Parathyroid adenoma (tissue), 2 donors: Measurements from ENCODE around the gene S1PR2.
"Not testable (repeated sequence)": the region's sequence is repeated elsewhere in the genome, so short reads cannot be mapped to it uniquely, and the experiment has no call there.

ENCODE experiments used
- H2AFZ ChIP-seq: fragments of 300-600 bp; sonication (generic); one replicate; pipeline ENCODE4 v1.7.0; 2017; ENCODE audit warnings: antibody characterized with exemption, mild to moderate bottlenecking
- H3K27ac ChIP-seq: fragments of 300-600 bp; sonication (generic); one replicate; pipeline ENCODE4 v1.7.0; 2017
- H3K27me3 ChIP-seq: fragments of 300-600 bp; sonication (generic); one replicate; pipeline ENCODE4 v1.7.0; 2017; ENCODE audit warnings: low read length; ENCODE audit not compliant: control insufficient read depth, insufficient read depth
- H3K36me3 ChIP-seq: fragments of 300-600 bp; sonication (generic); one replicate; pipeline ENCODE4 v1.7.0; 2017; ENCODE audit warnings: low read length; ENCODE audit not compliant: control insufficient read depth, insufficient read depth
- H3K4me1 ChIP-seq: fragments of 300-600 bp; sonication (generic); one replicate; pipeline ENCODE4 v1.7.0; 2017; ENCODE audit warnings: control low read depth
- H3K4me2 ChIP-seq: fragments of 300-600 bp; sonication (generic); one replicate; pipeline ENCODE4 v1.7.0; 2017; ENCODE audit warnings: low read length
- H3K4me3 ChIP-seq: fragments of 300-600 bp; sonication (generic); one replicate; pipeline ENCODE4 v1.7.0; 2017; ENCODE audit warnings: low read depth, low read length
- H3K79me2 ChIP-seq: fragments of 300-600 bp; sonication (generic); one replicate; pipeline ENCODE4 v1.7.0; 2017; ENCODE audit warnings: control low read depth
- H3K9ac ChIP-seq: fragments of 300-600 bp; sonication (generic); one replicate; pipeline ENCODE4 v1.7.0; 2017; ENCODE audit warnings: mild to moderate bottlenecking
- H3K9me3 ChIP-seq: fragments of 300-600 bp; sonication (generic); one replicate; pipeline ENCODE4 v1.7.0; 2017; ENCODE audit warnings: low read length; ENCODE audit not compliant: control insufficient read depth
- TF ChIP-seq, protein P1 (sequence below): fragments of 300-600 bp; sonication (generic); IDR thresholded peaks from one replicate; pipeline ENCODE4 v1.7.0; 2017; ENCODE audit warnings: antibody characterized with exemption, mild to moderate bottlenecking
- donor health status: primary hyperparathyroidism.

S1PR2 gene

DNA sequence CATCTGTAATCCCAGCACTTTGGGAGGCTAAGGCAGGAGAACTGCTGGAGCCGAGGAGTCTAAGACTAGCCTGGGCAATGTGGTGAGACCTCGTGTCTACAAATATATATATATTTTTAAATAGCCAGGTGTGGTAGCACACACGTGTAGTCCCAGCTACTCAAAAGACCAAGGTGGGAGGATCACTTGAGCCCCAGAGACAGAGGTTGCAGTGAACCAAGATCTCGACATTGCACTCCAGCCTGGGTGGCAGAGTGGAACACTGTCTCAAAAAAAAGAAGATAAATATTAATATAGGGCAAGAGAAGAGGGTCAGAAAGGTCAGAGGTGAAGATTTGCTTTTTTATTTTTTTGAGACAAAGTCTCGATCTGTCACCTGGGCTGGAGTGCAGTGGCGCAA, 15.4 kb upstream of the S1PR2 start:
- Histone ChIP-seq H3K36me3 (no peaks in the 10 kb centered on the region), H3K27me3 (no peaks in the 10 kb centered on the region), H3K4me2 (no peak overlapping the region), H3K4me3 (no peak overlapping the region), H3K27ac (no peak overlapping the region), H2AFZ (no peak overlapping the region), H3K9me3 (no peaks in the 10 kb centered on the region), H3K9ac (no peak overlapping the region), H3K79me2 (no peaks in the 10 kb centered on the region), H3K4me1 (no peaks in the 10 kb centered on the region)
- TF ChIP-seq, protein P1, sequence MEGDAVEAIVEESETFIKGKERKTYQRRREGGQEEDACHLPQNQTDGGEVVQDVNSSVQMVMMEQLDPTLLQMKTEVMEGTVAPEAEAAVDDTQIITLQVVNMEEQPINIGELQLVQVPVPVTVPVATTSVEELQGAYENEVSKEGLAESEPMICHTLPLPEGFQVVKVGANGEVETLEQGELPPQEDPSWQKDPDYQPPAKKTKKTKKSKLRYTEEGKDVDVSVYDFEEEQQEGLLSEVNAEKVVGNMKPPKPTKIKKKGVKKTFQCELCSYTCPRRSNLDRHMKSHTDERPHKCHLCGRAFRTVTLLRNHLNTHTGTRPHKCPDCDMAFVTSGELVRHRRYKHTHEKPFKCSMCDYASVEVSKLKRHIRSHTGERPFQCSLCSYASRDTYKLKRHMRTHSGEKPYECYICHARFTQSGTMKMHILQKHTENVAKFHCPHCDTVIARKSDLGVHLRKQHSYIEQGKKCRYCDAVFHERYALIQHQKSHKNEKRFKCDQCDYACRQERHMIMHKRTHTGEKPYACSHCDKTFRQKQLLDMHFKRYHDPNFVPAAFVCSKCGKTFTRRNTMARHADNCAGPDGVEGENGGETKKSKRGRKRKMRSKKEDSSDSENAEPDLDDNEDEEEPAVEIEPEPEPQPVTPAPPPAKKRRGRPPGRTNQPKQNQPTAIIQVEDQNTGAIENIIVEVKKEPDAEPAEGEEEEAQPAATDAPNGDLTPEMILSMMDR, result no peak

DNA sequence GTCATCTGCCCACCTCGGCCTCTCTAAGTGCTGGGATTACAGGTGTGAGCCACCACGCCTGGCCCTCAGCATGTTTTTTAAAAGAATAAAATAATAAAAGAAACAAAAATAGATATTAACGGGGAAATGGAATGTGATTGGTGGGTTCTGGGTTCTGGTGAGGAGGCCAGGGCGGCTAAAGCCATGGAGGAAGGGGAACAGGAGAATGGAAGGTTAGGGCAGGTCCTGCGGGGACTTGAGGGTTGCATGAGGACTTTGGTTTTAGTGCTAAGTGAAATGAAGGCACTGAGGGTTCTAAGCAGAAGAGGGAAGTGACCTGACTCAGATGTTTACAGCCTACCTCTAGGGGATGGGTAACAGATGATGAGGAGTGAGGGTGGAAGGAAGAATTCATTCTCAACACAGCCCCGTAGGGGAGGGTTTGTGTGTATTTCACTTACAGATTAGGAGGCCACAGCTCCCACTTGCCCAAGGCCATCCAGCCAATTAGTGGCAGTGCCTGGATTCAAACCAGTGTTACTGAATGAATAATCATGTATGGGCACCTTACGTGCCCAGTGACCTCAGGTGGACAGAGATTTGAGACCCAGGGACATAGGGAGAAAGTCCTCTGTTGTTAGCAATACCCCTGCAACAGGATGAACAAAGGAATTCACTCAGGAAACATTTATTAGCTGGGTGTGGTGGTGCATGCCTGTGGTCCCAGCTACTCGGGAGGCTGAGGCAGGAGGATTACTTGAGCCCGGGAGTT, 14.2 kb upstream of the S1PR2 start:
- no peaks in the 10 kb centered on the region for H3K4me1 ChIP-seq
- H3K9me3 ChIP-seq, result no peaks in the 10 kb centered on the region
- H3K9ac ChIP-seq, result no peak overlapping the region
- H3K36me3 ChIP-seq, result no peaks in the 10 kb centered on the region
- H3K79me2 ChIP-seq, result no peaks in the 10 kb centered on the region
- H3K4me2 ChIP-seq, result no peak overlapping the region
- TF ChIP-seq, protein P1, result no peak
- no peak overlapping the region for H2AFZ ChIP-seq
- no peak overlapping the region for H3K4me3 ChIP-seq
- no peaks in the 10 kb centered on the region for H3K27me3 ChIP-seq
- no peak overlapping the region for H3K27ac ChIP-seq

- no peak overlapping the region for H3K27ac ChIP-seq
- no peak overlapping the region for H3K4me2 ChIP-seq
- no peaks in the 10 kb centered on the region for H3K36me3 ChIP-seq
- TF ChIP-seq, protein P1, result no peak
- H3K9me3 ChIP-seq, result no peaks in the 10 kb centered on the region
- H3K9ac ChIP-seq, result no peak overlapping the region
- H3K4me1 ChIP-seq, result no peaks in the 10 kb centered on the region
- H3K27me3 ChIP-seq, result no peaks in the 10 kb centered on the region
- H3K79me2 ChIP-seq, result no peaks in the 10 kb centered on the region
- no peak overlapping the region for H2AFZ ChIP-seq
- no peak overlapping the region for H3K4me3 ChIP-seq
Measured at GRCh38 chr19:10243606-10244005, 12.5 kb upstream of the S1PR2 start.

DNA sequence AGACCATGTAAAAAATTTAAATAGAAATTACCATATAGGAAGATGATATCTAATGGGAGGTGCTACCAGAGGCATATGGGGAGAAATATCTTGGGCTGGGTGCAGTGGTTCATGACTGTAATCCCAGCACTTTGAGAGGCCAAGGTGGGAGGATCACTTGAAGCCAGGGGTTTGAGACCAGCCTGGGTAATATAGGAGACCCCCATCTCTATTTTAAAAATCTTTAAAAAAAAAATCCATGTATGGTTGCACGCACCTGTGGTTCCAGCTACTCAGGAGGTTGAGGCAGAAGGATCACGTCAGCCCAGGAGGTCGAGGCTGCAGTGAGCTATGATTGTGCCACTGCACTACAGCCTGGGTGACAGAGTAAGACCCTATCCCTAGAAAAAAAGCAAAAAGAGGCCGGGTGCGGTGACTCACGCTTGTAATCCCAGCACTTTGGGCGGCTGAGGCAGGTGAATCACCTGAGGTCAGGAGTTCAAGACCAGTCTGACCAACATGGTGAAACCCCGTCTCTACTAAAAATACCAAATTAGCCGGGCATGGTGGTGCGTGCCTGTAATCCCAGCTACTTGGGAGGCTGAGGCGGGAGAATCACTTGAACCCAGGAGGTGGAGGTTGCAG, 10.8 kb upstream of the S1PR2 start:
- H3K27me3 ChIP-seq, H3K9me3 ChIP-seq, H3K9ac ChIP-seq, H3K36me3 ChIP-seq, H3K4me3 ChIP-seq, H3K27ac ChIP-seq, H2AFZ ChIP-seq, H3K79me2 ChIP-seq, H3K4me1 ChIP-seq, H3K4me2 ChIP-seq: not testable (repeated sequence)

DNA sequence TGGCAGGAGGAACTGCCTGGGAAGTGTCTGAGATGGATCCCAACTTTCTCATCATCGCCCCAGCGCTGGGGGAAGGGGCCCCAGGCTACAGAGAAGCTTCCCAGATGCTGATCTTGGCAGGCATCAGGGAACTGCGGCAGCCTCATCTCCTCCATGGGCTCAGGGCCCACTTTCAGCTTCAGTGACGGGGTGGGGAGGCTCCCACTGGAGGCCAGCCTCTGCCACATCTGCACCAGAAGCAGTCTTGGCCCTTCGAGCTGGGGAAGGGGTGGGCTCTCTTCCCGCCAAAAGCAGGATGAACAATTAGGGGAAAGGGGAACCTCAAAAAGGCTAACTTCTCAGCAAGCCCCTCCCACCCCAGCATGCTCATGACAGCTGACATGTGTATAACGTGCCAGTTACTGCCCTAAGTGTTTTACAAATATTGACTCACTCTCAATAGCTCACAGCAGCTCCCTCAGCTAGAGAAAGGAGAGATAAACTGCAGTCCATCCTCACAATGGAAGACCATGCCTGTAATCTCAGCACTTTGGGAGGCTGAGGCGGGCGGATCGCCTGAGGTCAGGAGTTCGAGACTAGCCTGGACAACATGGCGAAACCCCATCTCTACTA, 7.1 kb upstream of the S1PR2 start:
- Histone ChIP-seq H3K9me3 (no peaks in the 10 kb centered on the region), H3K4me1 (peaks cover 3% of the 10 kb centered on the region), H3K27me3 (no peaks in the 10 kb centered on the region), H3K79me2 (no peaks in the 10 kb centered on the region), H3K4me2 (no peak overlapping the region), H2AFZ (no peak overlapping the region), H3K27ac (no peak overlapping the region), H3K9ac (no peak overlapping the region), H3K4me3 (no peak overlapping the region), H3K36me3 (no peaks in the 10 kb centered on the region)
- TF ChIP-seq, protein P1, result no peak
